ENCODE results near the gene MIGA1. TPM values are rescaled to one million over a fixed set of nuclear protein-coding genes. Genes with fewer than 3 reads are reported as not detected.
"Not testable (repeated sequence)": the region's sequence is repeated elsewhere in the genome, so short reads cannot be mapped to it uniquely, and the experiment has no call there.

MIGA1 gene
- total RNA-seq, 1 donor from 2014 or later: 17.3 TPM

- no peak overlapping the region for H3K27ac ChIP-seq
- TF ChIP-seq CTCF (IDR thresholded peaks at IDR 0.05): no peak
- ATAC-seq (no peak), DNase-seq (no peak)
- no peaks in the 10 kb centered on the region for H3K36me3 ChIP-seq
- no peaks in the 10 kb centered on the region for H3K9me3 ChIP-seq
- H3K27me3 ChIP-seq: no peaks in the 10 kb centered on the region
- H3K4me3 ChIP-seq: no peak overlapping the region
- intact Hi-C loops (cut with DNase I): no loop called here
- peaks cover 15% of the 10 kb centered on the region for H3K4me1 ChIP-seq
These were observed 17.4 kb upstream of the MIGA1 start for GRCh38 chr1:77762072-77762476.

GRCh38 chr1:77768006-77768405 lies 11.4 kb upstream of the MIGA1 start:
- Histone ChIP-seq H3K27me3 (no peaks in the 10 kb centered on the region), H3K9me3 (no peaks in the 10 kb centered on the region), H3K4me3 (no peak overlapping the region), H3K36me3 (no peaks in the 10 kb centered on the region), H3K4me1 (no peaks in the 10 kb centered on the region), H3K27ac (no peak overlapping the region)
- DNase-seq: no peak
- intact Hi-C loops (cut with DNase I): no loop called here
- no peak for TF ChIP-seq CTCF (IDR thresholded peaks at IDR 0.05)
- ATAC-seq: no peak

- Histone ChIP-seq H3K27me3 (no peaks in the 10 kb centered on the region), H3K27ac (no peak overlapping the region), H3K4me1 (peaks cover 7% of the 10 kb centered on the region), H3K9me3 (no peaks in the 10 kb centered on the region), H3K4me3 (no peak overlapping the region), H3K36me3 (no peaks in the 10 kb centered on the region)
- ATAC-seq: no peak
- DNase-seq: no peak
- intact Hi-C loops (cut with DNase I): no loop called here
- TF ChIP-seq CTCF (IDR thresholded peaks at IDR 0.05): no peak
These were observed 3.3 kb upstream of the MIGA1 start for GRCh38 chr1:77776007-77776700.

GRCh38 chr1:77781683-77782082 lies 2.2 kb downstream of the MIGA1 start:
- Histone ChIP-seq H3K36me3 (peaks cover 31% of the 10 kb centered on the region), H3K27me3 (no peaks in the 10 kb centered on the region), H3K27ac (no peak overlapping the region), H3K9me3 (no peaks in the 10 kb centered on the region), H3K4me3 (no peak overlapping the region), H3K4me1 (peaks cover 15% of the 10 kb centered on the region)
- no peak for ATAC-seq
- DNase-seq: no peak
- no peak for TF ChIP-seq CTCF (IDR thresholded peaks at IDR 0.05)
- intact Hi-C loops (cut with DNase I): no loop called here

- DNase-seq (no peak), ATAC-seq (no peak)
- Histone ChIP-seq H3K36me3 (peaks cover 36% of the 10 kb centered on the region), H3K4me3 (no peak overlapping the region), H3K27ac (no peak overlapping the region), H3K4me1 (peaks cover 15% of the 10 kb centered on the region), H3K27me3 (no peaks in the 10 kb centered on the region), H3K9me3 (no peaks in the 10 kb centered on the region)
- no peak for TF ChIP-seq CTCF (IDR thresholded peaks at IDR 0.05)
- intact Hi-C loops (cut with DNase I): no loop called here
These were observed 3.7 kb downstream of the MIGA1 start for GRCh38 chr1:77783141-77783540.

- intact Hi-C loops (cut with DNase I); ATAC-seq; H3K9me3 ChIP-seq; H3K27ac ChIP-seq; H3K27me3 ChIP-seq; H3K4me3 ChIP-seq; H3K4me1 ChIP-seq; DNase-seq: not testable (repeated sequence)
- H3K36me3 ChIP-seq: peaks cover 64% of the 10 kb centered on the region
These were observed 6.8 kb downstream of the MIGA1 start for GRCh38 chr1:77786093-77786741.
